ENCODE measurements around the gene PNPLA1.

PNPLA1 gene

DNA sequence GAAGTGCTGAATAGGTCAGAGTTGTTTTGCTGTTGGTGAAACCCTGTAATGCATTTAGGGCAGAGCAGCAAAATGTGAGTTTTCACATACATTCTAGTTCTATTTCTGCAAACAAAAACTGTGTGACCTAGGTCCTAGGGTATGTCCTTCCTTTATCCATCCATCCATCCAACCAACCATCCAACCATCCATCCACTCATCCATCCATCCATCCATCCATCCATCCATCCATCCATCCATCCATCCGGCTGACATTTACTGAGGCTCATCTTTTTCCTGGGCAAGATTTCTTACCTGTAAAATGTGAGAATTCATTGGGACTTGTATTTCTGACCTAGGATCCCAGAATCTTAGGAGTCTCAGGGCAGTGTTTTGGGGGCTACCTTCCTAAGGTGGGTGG lies 14.5 kb downstream of the PNPLA1 start:
- no peak for DNase-seq (ENCODE audit: low read depth)
- H3K4me3 ChIP-seq (ENCODE audit: low read length) = no peak overlapping the region
- TF ChIP-seq, protein P1, sequence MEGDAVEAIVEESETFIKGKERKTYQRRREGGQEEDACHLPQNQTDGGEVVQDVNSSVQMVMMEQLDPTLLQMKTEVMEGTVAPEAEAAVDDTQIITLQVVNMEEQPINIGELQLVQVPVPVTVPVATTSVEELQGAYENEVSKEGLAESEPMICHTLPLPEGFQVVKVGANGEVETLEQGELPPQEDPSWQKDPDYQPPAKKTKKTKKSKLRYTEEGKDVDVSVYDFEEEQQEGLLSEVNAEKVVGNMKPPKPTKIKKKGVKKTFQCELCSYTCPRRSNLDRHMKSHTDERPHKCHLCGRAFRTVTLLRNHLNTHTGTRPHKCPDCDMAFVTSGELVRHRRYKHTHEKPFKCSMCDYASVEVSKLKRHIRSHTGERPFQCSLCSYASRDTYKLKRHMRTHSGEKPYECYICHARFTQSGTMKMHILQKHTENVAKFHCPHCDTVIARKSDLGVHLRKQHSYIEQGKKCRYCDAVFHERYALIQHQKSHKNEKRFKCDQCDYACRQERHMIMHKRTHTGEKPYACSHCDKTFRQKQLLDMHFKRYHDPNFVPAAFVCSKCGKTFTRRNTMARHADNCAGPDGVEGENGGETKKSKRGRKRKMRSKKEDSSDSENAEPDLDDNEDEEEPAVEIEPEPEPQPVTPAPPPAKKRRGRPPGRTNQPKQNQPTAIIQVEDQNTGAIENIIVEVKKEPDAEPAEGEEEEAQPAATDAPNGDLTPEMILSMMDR (conservative IDR thresholded peaks at IDR 0.05; ENCODE audit: low read depth, low read length) = no peak

DNA sequence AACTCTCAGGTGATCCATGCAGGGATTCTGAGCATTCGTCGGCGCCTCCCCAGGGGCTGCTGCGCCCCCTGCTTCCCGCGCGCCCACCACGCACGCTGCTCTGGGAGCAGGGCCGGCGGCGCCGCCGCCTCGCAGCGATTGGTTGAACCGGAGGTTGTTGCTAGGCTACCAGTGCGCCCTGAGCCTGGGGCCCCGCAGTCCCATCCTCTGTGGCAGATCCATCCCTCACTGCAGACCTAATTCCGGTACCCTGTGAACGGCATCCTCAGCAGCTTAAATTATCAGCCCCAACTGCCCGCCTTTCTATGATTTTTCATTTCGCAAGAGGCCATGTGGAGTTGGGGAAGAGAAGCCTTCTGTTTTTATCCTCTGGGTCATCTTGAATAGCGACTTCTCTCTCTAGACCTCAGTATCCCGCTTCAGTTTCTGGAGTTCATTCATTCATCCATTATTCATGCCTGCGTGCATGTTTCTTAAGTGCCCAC lies 15.4 kb downstream of the PNPLA1 start:
- no peak for DNase-seq (ENCODE audit: low read depth)
- TF ChIP-seq, protein P1 (conservative IDR thresholded peaks at IDR 0.05; ENCODE audit: low read depth, low read length) = no peak
- no peak overlapping the region for H3K4me3 ChIP-seq (ENCODE audit: low read length)

DNA sequence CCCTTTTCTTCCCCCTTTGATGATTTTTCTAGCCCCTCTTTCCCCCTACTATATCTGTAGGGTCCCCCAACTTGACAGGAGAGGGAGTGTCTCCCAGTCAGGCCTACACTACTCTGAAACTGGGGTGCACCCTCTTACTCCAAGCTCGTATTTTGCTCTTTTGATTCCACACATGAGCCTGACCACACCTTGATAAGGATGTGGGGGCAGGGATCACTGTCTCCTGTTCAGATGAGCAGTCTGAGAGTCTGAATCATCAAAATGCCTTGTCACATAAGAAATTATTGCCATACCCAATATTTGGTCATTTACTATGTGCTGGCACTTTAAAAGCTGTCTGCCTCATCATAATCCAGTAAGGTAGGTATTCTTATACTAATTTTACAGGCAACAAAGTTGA lies 15.9 kb downstream of the PNPLA1 start:
- no peak overlapping the region for H3K4me3 ChIP-seq (ENCODE audit: low read length)
- DNase-seq (ENCODE audit: low read depth) = no peak
- TF ChIP-seq, protein P1 (conservative IDR thresholded peaks at IDR 0.05; ENCODE audit: low read depth, low read length) = no peak

DNA sequence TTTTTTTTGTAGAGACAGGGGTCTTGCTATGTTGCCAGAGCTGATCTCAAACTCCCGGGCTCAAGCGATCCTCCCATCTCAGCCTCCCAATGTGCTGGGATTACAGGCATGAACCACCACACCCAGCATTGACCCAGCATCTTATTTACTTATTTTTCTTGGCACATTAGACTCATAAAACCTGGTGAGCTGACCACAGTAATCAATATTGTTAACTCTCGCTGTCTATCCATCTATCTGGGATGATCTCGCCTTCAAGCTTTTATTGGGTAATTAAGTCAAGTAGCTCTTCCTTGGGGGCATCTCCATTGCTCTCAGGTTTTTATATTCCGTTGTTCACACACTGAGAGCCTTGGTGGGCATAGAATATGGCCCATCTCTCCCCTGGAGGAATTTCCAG lies 17.0 kb downstream of the PNPLA1 start:
- DNase-seq (ENCODE audit: low read depth) = no peak
- TF ChIP-seq, protein P1 (conservative IDR thresholded peaks at IDR 0.05; ENCODE audit: low read depth, low read length) = no peak
- H3K4me3 ChIP-seq (ENCODE audit: low read length) = no peak overlapping the region

DNA sequence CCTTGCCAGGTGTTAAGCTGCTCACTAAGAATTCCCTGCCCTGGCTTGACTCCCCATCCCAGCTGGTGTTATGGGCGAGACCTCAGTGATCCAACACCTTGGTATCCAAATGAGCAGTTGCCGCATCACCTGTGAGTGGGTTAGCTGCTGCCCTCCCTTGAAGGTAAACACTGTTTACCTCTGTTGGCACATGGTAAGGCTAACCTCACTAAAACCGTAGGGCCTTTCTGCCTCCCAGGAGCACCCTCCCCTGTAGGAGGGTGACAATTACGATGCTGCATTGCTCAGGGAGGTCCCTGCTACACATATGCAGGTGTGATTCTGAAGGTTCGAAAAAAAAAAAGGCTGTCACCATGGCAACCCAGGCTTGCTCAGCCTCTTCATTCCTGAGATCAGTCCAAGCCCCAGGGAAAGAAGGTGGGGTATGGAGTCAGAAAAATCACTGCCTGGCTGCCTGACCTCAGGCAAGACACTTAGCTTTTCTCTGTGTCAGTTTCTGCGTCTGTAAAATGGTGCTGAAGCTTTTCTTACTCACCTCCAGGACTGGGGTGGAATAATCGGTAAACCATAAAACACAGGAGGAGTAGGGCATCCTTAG lies 19.5 kb downstream of the PNPLA1 start:
- TF ChIP-seq, protein P1 (conservative IDR thresholded peaks at IDR 0.05; ENCODE audit: low read depth, low read length) = no peak
- no peak for DNase-seq (ENCODE audit: low read depth)
- no peak overlapping the region for H3K4me3 ChIP-seq (ENCODE audit: low read length)

DNA sequence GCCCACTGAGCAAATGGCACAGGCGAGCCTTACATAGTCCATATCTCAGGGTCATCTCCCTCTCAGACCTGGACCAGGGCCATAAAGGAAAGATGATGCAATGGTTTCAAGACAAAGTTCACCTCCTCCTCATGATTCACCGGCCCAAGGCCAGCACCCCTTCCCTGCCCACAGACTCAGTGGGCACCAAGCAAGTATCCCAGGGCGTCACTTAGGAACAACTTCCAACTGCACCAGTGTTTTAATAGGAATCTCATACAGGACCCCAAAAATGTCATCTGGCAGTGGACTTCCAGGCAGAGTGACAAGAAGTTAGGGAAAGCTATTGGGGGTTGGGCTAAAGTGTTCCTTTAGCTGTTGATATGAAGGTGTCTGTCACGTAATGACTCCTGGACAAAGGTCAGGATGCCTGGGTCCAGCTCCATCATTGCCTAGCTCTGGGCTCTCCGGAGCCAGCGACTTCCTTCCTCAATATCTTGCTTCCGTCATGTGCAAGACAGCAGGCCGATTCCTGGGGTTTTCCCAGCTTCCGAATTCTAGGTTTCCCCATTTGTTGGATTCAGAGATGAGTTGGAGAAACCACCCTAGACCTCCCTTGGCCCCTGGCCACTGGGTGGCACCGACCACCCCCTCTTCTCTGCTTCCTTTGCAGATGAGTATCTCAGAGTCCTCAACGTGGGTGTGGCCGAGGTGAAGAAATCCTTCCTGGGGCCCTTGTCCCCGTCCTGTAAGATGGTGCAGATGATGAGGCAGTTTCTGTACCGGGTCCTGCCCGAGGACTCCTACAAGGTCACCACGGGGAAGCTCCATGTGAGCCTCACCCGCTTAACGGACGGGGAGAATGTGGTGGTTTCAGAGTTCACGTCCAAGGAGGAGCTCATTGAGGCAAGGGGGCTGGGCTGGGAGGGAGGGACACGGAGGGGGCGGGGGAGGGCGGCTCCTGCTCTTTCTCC lies 21.1 kb downstream of the PNPLA1 start:
- no peak for DNase-seq (ENCODE audit: low read depth)
- no peak overlapping the region for H3K4me3 ChIP-seq (ENCODE audit: low read length)
- TF ChIP-seq, protein P1 (conservative IDR thresholded peaks at IDR 0.05; ENCODE audit: low read depth, low read length) = no peak
